SK-N-MC (cell line): Measurements from ENCODE around the gene ZFAND3.

Experiments used
- EZH2 ChIP-seq: fragments of 200-600 bp; sonication (generic); IDR thresholded peaks from one replicate; pipeline ENCODE4 v1.6.1; 2017; ENCODE audit warnings: antibody characterized with exemption
- FOXP2 ChIP-seq: optimal IDR thresholded peaks from 2 replicates; pipeline ENCODE3; 2011; ENCODE audit warnings: mild to moderate bottlenecking, moderate library complexity; ENCODE audit not compliant: insufficient read depth; ENCODE audit errors: extremely low read length, control extremely low read depth

DNA sequence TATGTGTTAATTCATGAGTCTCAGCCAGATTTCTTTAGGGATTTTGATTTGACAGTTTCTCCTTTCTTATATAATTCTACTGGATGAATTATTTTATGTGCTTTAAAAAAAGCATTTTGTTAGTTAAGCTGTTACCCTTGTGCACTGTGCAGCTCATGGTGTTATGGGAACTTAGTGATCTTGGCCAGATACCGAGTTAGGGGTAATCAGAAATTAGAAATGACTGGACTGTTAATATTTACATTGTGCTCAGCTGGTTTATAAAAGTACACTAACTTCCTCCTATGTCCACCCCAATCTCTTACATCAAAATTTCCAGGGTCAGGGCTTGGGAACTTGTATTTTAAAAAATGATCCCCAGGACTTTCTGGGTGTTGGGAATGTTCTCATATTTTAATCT lies 260.0 kb downstream of the ZFAND3 start:
- TF ChIP-seq EZH2 = no peak
- TF ChIP-seq FOXP2 = no peak
